GM18951 (cell line): ENCODE data around the gene PLA2G4A.

Experiments used
- POLR2A ChIP-seq: IDR thresholded peaks from 4 replicates; pipeline ENCODE4 v1.6.1; 2011; ENCODE audit warnings: mild to moderate bottlenecking; ENCODE audit not compliant: insufficient read length, insufficient read depth; ENCODE audit errors: extremely low read depth
- in situ Hi-C: fragments of 300-500 bp; cut with MboI; formaldehyde crosslinking; loops from one replicate; pipeline ENCODE4 v1.12.0; 2022; ENCODE audit warnings: low sequenced_read_pairs, mixed read lengths, inconsistent platforms; ENCODE audit not compliant: unreplicated experiment

PLA2G4A gene

DNA sequence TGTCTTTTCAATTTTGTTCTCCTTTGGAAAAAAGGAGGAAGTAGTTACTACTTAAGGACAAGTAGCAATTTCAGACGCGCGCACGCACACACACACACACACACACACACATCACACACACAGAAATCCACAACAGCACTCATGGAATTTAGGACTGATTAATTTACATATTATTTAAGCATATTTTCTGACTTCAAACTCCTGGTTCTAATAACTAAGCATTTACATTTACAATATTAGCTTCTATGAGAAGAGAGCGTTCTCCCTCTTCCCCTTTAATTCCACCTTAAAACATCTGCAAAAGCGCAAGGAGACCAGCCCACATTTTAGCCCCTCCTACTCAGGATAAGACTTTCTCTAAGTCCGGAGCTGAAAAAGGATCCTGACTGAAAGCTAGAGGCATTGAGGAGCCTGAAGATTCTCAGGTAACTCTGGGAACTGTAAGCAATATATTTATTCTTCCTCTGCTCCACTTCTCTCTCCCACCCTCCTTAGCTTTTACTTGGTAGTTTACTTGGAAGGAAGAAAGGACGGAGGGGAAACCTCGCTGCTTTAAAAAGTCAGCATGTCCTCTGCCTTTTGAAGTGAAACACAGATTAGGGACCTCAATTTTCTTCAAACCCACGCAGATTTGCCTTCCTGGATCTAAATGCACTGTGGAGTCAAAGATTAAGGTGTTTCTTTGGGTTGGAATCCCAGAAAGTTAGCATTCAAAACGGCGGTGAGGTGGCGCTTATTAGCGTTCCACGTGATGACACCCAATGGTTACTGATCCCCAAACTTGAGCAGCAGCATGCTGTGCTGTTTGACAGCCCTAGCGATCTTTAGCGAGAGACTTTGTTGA, at the start of gene PLA2G4A:
Gene PLA2G4A, plus strand, starts transcription at position 339 of the 844 bp plus-strand sequence. CDS start 25,406 bp downstream, outside the sequence.
- no peak for TF ChIP-seq POLR2A
- in situ Hi-C loops = no loop called here

DNA sequence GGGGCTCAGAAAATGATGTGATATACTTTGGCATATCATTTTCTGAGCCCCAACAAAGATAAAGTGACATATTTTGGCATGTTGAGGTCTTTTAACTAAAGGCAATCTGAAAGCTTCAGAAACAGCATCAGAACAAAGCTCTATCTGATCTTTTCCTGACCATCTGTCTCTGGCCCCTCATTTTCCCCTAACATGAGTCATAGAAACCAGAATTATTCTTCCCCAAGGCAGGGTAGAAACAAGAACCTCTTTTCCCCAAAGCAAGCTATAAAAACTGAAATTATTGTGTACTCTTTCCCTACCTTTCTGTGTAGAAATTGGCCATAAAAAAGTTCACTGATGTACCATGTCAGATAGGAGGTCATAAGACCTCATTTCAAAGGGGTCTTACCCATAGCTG, 48.7 kb upstream of the PLA2G4A start:
- in situ Hi-C loops = no loop called here
- no peak for TF ChIP-seq POLR2A

DNA sequence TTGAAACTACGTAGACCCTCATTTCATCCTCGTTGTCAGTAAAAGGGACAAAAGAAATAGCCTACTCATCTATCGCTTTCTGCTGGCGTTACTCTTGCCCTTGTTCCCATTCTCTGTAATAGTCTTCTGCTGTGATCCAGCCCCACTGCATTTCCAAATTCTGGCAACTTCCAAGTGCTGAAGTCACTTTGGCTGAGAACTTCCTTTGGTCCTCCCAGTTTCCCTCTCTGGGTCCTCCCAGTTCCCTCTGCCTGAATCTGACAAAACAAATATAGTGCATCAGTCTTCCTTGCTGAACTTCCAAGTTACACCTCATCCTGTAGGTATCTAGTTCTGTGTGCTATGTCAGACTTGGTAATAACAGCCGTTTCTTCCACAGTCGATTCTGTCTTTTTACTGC, 47.0 kb upstream of the PLA2G4A start:
- no peak for TF ChIP-seq POLR2A
- in situ Hi-C loops = no loop called here

DNA sequence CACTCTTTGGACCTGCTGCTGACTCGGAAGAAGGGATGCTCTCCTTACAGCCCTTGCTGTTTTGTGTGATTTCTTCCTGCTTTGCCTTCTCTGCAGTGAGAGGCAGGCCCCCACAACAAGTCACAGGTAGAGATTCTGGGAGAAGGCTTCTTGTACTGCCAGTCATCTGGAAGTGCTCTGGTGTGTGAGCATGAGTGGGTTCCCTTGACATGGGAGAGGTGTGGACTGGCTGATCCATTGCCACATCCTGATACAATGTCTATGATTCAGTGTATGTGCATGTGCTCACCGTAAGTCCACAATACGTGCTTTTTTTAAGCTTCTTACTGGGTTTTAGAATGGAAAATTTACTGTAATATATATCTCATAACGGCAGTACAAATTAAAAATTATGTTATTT, 46.0 kb upstream of the PLA2G4A start:
- no peak for TF ChIP-seq POLR2A
- in situ Hi-C loops = no loop called here

DNA sequence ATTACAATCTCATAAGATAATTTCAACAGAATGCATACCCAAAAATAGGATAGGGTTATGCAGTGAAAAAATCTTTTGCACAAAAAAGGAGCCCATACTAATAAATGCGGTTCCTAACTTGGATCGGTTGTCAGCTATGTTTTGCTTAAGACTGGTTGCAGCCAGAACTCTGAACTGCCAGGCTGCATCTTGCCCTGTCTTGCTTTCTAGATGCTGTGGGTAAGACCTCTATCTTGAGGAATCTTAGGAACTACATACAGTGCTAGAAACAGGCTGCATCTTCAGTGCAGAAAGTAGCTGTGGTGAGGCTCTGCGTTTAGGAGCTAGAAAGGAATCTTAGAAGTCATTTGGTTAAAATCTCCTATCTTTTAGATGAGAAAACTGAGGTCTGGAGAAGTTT, 45.6 kb upstream of the PLA2G4A start:
- in situ Hi-C loops = no loop called here
- no peak for TF ChIP-seq POLR2A

DNA sequence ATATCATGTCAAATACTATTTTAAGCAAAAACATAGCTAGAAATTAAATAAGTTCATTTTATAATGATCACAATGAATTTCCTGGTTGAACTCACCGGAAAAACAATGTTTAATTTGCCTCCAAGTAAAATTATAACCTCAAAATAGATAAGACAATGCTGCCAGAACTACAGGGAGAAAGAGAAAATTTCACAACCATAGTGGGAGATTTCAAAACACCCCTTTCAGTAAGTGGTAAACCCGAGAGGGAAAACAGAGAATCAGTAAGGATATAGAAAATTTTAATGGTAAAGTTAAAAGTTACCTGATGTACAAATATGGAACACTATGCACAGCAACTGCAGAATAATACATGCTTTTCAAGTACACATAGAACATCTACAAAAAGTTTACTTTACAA, 43.2 kb upstream of the PLA2G4A start:
- in situ Hi-C loops = no loop called here
- TF ChIP-seq POLR2A = no peak

DNA sequence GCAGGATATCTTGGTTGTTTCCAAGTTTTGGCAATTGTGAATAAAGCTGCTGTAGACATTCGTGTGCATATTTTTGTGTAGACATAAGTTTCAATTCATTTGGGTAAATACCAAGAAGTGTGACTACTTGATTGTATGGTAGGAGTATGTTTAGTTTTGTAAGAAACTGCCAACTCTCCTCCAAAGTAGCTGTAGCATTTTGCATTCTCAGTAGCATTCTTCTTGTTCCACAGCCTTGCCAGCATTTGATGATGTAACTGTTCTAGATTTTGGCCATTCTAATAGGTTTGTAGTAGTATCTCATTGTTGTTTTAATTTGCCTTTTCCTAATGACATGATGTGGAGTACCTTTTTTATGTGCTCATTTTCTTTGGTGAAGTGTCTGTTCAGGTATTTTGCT, 38.6 kb upstream of the PLA2G4A start:
- in situ Hi-C loops = no loop called here
- no peak for TF ChIP-seq POLR2A

DNA sequence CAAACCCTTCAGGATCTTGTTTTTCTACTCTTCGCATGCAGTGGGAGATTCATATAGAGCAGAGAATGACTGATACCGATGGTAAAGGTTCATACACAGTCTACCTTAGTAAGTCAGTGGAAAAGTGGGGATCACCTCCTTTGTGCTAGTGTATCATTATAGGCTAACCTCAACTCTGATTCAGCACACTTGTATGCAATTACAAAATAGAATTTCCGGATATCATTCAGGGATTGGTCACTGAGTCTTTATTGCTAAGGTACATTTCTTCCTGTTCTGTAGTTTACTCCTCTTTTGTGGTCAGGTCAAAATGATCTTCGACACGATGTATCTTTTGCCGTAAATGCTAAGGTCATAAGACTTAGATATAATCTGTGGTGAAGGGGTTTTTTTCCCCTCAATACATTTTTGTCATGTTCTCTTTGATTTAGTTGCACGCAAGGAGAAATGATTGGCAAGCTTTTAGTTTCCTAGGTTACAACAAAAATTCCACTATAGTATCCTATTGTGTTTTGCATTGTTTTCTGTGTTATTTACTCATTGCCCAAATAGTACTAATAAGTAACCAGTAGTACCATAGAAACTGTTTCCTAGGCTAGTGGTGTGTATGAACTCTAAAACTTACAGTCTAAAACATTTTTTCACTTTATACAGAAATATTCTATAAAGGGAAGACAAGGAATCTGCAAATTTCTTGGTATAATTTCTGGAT, 35.7 kb upstream of the PLA2G4A start:
- TF ChIP-seq POLR2A = no peak
- in situ Hi-C loops = no loop called here

DNA sequence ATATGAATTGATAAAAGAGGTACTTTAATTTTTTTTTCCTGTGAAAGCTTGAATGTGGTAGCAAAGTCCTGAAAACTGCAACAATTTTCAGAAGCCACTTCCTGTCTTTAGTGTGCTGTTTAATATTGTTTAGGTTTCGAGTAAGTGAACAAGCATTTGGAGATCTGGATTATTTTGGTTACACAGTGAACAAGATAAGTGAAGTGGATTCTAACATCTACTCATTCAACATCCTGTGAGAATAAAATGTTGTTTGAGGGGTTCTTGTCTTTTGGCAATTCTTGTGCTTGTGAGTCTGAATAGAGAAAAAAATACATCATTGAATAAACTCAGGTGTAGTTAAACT, 35.2 kb upstream of the PLA2G4A start:
- in situ Hi-C loops = no loop called here
- no peak for TF ChIP-seq POLR2A

DNA sequence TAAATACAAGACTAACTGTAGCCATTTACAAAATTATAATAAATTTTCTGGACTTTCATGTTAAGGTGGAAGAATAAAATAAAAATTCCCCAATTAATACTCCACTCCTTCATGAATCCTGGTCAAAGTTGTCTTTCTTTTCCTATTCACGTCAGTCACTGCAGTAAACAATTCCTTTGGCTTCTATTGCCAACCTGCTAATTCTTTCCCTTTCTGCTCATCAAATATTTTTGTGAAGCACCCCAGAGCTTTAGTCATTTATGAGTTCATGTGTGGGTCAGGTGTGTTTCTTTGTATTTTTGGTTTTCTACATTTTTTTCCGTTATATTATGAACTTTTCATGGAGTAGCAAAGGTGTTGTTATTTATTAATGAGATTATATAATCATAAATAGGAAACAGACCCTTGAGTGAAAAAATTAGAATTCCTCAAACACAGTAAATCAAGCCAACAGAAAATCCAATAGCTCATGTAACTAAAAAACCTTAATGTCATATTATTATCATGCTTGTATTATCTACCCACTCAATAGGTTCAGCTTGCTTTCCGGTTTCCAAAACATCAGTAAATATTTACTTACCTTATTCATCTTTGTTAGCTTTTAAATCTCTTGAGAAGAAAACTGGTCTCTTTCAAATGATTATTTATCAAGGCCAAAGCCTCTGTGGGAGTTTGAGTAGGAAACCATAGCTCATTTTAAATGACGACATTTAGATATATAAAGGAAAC, 29.6 kb upstream of the PLA2G4A start:
- no peak for TF ChIP-seq POLR2A
- in situ Hi-C loops = no loop called here

DNA sequence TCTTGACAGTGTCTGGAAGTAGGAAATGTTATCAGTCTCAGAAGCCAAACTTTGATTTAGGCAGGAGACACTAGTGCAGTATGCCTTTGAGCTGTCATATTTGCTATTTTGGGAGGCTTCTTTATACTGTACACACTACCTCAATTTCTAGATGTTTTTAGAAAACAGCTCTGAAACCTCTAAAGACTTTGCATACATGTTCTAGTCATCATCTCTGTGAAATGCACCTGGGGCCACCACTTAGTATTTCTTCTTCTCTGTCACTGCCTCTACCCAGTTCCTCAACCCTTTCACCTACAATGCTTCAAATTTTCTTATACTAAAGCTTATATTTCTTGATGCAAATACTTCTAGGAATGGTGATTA, 29.1 kb upstream of the PLA2G4A start:
- in situ Hi-C loops = no loop called here
- TF ChIP-seq POLR2A = no peak

DNA sequence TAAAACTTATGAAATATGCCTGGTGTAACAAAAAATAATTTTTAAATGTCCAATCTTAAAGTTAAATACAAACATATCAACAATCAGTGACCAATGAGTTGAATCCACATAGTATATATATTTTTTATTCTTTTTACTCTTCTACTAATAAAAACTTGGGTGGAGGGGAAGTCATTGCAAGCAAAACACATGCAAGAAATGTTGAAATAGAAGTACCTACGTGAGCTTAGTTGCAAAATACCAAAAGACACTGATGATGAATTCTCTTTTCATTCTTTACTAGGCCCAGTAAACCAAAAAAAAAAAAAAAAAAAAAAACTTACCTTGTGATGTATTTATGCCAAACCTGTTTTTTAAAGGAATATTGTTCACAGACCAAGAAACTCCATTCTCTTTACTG, 26.4 kb upstream of the PLA2G4A start:
- in situ Hi-C loops = no loop called here

DNA sequence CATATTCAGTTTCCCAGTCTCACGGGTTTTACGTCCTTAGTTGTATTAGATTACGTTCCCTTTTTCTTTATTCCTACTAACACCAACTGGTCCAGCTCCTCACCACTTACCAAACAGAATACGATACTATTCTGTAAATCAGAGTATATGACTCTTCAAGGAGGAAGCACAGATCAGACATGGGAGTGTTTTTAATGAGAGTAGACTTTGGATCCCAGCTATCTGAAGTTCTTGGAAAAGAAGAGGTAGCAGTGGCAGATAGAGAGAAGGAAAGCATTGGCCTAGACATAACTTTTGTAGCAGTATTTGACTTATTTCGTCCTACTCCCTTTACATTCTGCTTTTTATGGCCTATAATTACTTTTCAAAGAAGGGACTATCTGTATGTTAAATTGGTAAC, 24.1 kb upstream of the PLA2G4A start:
- TF ChIP-seq POLR2A = no peak
- in situ Hi-C loops = no loop called here

More for the DNA sequence above, 26.4 kb upstream of the PLA2G4A start:
- TF ChIP-seq POLR2A = no peak

DNA sequence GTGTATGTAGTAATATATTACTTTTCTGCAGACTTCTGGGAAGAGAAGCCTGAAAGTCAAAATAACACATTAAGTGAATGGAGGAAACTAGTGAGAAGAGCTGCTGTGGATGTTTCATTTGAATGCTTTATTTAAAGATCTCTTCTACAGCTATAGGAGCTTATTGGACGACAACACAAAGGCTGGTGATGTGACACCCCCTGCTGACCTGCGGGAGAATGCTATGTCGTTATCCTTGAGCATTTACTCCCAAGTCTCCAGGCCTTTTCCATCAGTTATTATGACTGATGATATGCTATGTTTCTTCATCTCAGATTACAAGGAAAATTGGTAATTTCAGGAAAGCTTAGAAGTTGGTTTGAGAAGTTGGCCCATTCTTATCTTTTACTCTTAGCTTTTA, 22.3 kb upstream of the PLA2G4A start:
- TF ChIP-seq POLR2A = no peak
- in situ Hi-C loops = no loop called here

DNA sequence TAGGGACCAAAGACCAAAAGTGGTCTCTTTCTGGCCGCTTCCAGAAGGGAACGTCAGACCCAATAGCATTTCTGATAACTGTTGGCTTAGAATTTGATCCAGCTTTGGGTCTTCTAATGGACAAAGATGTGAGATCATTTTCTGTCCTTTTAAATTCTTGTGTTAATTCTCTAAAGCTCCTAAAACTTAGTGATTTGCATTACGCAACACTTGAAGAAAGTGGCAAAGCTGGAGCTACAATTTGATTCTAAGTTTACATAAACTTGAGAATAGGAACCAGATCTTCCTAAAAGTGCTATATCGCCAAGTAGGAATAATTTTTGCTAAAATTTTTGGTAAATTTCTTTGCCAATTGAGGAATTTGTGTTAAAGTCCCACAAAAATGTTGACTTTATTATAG, 21.6 kb upstream of the PLA2G4A start:
- in situ Hi-C loops = no loop called here
- TF ChIP-seq POLR2A = no peak
